Measurements from ENCODE around the gene JUND. TPM values are rescaled to one million over a fixed set of nuclear protein-coding genes. Genes with fewer than 3 reads are reported as not detected.

Gene JUND
- total and polyA plus RNA-seq, 8 donors, result 43.1 to 232 (median 122) TPM

DNA sequence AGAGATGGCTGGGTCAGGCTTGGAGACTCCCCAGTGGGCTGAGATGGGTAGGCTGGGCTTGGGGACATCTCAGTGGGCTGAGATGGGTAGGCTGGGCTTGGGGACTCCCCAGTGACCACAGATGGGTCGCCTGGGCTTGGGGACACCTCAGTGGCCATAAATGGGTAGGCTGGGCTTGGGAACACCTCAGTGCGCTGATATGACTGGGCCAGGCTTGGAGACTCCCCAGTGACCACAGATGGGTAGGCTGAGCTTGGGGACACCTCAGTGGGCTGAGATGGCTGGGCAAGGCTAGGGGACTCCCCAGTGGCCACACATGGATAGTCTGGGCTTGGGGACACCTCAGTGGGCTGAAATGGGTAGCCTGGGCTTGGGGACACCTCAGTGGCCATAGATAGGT lies 19.9 kb downstream of the JUND start:
- ATAC-seq, result no peak
- H3K36me3 ChIP-seq, result peaks cover 0 to 33% of the 10 kb centered on the region in 2 donors
- no peaks in the 10 kb centered on the region for H3K4me1 ChIP-seq
- no peak overlapping the region for H3K4me3 ChIP-seq
- H3K27ac ChIP-seq, result no peak overlapping the region
- DNase-seq, result no peak
- no peaks in the 10 kb centered on the region for H3K9me3 ChIP-seq
- intact Hi-C loops (cut with DNase I), result no loop called here
- TF ChIP-seq, protein P1, sequence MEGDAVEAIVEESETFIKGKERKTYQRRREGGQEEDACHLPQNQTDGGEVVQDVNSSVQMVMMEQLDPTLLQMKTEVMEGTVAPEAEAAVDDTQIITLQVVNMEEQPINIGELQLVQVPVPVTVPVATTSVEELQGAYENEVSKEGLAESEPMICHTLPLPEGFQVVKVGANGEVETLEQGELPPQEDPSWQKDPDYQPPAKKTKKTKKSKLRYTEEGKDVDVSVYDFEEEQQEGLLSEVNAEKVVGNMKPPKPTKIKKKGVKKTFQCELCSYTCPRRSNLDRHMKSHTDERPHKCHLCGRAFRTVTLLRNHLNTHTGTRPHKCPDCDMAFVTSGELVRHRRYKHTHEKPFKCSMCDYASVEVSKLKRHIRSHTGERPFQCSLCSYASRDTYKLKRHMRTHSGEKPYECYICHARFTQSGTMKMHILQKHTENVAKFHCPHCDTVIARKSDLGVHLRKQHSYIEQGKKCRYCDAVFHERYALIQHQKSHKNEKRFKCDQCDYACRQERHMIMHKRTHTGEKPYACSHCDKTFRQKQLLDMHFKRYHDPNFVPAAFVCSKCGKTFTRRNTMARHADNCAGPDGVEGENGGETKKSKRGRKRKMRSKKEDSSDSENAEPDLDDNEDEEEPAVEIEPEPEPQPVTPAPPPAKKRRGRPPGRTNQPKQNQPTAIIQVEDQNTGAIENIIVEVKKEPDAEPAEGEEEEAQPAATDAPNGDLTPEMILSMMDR (IDR thresholded peaks at IDR 0.05), result no peak
- no peaks in the 10 kb centered on the region for H3K27me3 ChIP-seq

DNA sequence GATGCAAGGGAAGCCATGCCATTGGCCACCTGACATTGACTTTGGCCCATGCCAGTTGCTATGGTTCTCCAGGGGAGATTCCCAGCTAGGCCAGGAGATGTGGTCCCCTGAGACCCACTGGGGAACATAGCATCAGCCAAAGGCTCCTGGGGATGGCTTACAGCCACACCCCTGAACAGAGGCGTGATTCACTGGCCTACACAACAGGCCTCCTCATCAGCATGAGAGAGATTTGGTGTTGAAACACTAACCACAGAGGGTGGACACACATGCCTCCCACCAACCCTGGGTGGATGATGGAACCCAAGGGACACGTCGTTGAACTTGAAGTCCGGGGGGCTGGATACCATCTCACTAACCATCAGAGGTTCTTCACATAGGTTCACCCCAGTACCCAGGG lies 21.5 kb downstream of the JUND start:
- no peaks in the 10 kb centered on the region for H3K4me1 ChIP-seq
- TF ChIP-seq, protein P1 (IDR thresholded peaks at IDR 0.05), result no peak
- intact Hi-C loops (cut with DNase I), result loop anchor here in 1 of 2 donors (10.0 kb wide), 1 partner anchor 55 kb away; the partner anchor contains the start of gene RAB3A

DNA sequence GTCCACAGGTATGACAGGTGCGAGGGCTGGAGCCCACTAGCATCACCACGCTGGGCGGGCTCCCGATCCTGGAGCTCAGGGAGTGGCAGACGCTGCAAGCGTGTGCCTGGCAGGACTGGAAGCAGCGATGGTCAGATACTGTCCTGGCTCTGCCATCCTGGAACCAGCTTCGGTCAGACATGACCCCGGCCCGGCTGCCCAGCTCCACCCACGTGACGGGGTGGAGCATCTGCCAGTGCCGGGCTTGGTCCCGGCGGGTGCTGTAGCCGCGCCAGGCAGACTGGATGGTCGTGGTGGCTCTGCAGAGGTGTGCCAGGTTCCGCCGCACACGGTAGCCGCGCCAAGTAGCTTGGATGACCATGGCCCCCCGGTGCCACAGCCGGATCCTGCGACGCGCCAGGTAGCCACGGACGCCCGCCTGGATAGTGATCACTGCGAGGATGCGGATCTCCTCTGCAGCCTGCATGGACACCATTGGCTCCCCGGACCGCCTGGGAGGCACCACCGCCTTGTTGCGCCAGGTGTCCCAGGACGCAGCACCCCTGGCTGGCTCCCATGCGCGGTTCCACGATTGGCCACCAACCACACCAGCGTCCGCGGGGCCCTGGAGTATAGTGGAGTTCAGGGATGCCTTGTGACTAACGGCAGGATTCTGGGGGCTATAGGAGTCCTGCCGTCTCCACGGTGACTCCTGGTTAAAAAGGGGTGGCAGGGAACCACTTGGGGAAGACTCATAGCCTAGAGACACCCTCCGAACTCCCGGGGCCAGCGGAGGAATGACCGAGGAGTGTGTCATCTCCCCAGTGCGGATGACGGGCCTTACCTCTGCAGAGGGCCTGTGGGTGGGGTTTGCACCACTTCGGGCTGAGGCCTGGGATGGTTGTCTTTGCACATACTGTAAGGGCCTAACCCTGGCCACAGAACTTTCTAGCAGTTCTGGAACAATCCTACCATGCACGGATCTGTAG lies 23.6 kb downstream of the JUND start:
- intact Hi-C loops (cut with DNase I), result loop anchor here in 1 of 2 donors (10.0 kb wide), 1 partner anchor 53 kb away; the partner anchor contains the start of gene RAB3A
- Histone ChIP-seq H3K4me1 (no peaks in the 10 kb centered on the region), H3K4me3 (no peak overlapping the region)

More for the DNA sequence above, 21.5 kb downstream of the JUND start:
- H3K36me3 ChIP-seq, result peaks cover 0 to 18% of the 10 kb centered on the region in 2 donors
- no peak overlapping the region for H3K4me3 ChIP-seq
- H3K27ac ChIP-seq, result no peak overlapping the region
- DNase-seq, result no peak
- ATAC-seq, result no peak
- H3K9me3 ChIP-seq, result no peaks in the 10 kb centered on the region
- H3K27me3 ChIP-seq, result peaks cover 0 to 9% of the 10 kb centered on the region in 2 donors

DNA sequence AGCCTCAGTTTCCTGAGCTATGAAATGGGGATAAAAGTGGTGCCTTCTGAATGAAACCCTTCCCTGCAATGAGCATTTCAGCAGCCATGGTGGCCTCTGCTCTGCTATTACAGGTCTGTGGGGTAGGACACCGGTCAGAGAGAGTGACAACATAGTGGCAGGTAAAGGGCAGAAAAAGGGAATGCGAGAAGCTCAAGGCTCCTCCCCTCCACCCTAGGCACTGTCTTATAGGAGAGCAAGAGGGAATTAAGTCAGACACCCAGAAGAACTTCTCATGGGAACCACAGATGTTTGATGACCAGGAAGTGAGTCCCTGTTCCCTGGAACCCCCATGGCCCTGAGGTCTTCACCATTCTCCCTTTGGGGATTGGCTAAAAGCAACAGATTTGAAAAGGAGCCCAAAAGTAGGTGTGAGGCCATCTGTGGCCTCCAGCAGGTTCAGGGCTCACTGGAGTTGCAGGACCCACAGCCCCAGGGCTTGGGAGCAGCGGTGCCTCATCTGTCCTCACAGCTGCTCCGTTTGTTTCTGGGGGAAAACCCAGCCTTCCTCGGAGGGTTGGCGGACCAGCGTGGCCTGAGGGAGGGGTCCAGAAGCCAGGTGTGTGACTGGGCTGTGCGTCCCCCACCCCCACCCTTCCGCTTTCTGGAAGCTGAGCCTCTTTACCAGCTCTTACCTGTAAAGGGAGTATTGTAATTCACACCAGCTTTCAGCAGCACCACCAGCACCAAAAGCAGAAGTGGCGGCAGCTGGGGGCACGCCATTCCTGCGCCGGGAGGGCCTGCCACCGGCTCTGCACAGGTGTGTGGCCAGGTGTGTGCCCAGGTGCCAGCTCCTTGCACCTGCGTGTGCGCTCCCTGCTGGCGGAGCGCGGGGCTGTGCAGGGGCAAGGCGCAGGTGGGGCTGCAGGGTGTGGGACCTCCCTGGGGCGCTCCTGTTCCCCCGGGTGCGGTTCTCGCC lies 26.6 kb downstream of the JUND start:
- peak in 2 of 4 donors; percentile 40 to 79 for DNase-seq
- ATAC-seq, result peak; percentile 73
- no peaks in the 10 kb centered on the region for H3K9me3 ChIP-seq
- H3K4me1 ChIP-seq, result no peaks in the 10 kb centered on the region
- H3K36me3 ChIP-seq, result peaks cover 0 to 10% of the 10 kb centered on the region in 2 donors
- TF ChIP-seq, protein P1 (IDR thresholded peaks at IDR 0.05), result no peak
- no peak overlapping the region for H3K4me3 ChIP-seq
- intact Hi-C loops (cut with DNase I), result loop anchor here in 1 of 2 donors (10.0 kb wide), 1 partner anchor 50 kb away; the partner anchor contains the start of gene RAB3A
- no peak overlapping the region for H3K27ac ChIP-seq
- peaks cover 0 to 26% of the 10 kb centered on the region in 2 donors for H3K27me3 ChIP-seq

More for the DNA sequence above, 23.6 kb downstream of the JUND start:
- Histone ChIP-seq H3K27me3 (peaks cover 0 to 21% of the 10 kb centered on the region in 2 donors), H3K36me3 (peaks cover 0 to 10% of the 10 kb centered on the region in 2 donors), H3K9me3 (no peaks in the 10 kb centered on the region), H3K27ac (no peak overlapping the region)
- no peak for ATAC-seq
- DNase-seq, result peak in 1 of 4 donors; percentile 73
- TF ChIP-seq, protein P1 (IDR thresholded peaks at IDR 0.05), result no peak
